Natural killer cell treated with Interleukin-12 subunit alpha and Interleukin-12 subunit beta and Interleukin-15 and Interleukin-18, amount 100 ng/mL, for 72 hours (primary cell): ENCODE results near the gene CCDC7. TPM values are rescaled to one million over a fixed set of nuclear protein-coding genes. Genes with fewer than 3 reads are reported as not detected.
"Not testable (repeated sequence)": the region's sequence is repeated elsewhere in the genome, so short reads cannot be mapped to it uniquely, and the experiment has no call there.

Source experiments
- ATAC-seq, 2 donors: fragments of 150-1000 bp; cut with Tn5 transposase in 1 of 2; sonication (Bioruptor Pico), chemical (Tn5 transposase) in 1 of 2; 2 replicates each; pipeline ENCODE4 v1.10.0; 2021
- DNase-seq: peaks from one replicate; pipeline ENCODE4 v3.0.0; 2022; ENCODE audit warnings: low spot score
- H3K27ac Mint-ChIP-seq, 2 donors: 1 replicate in 1 of 2; 2 replicates in 1 of 2; pipeline ENCODE4 v1.8.0; 2022; ENCODE audit warnings: mixed read lengths in 2 of 2, mild to moderate bottlenecking in 1 of 2, moderate library complexity in 1 of 2
- H3K27me3 Mint-ChIP-seq, 2 donors: 1 replicate in 1 of 2; 2 replicates in 1 of 2; pipeline ENCODE4 v1.8.0; 2022; ENCODE audit warnings: mixed read lengths in 2 of 2
- H3K36me3 Mint-ChIP-seq: one replicate; pipeline ENCODE4 v1.8.0; 2022; ENCODE audit warnings: mixed read lengths
- H3K4me1 Mint-ChIP-seq, 2 donors: 1 replicate in 1 of 2; 2 replicates in 1 of 2; pipeline ENCODE4 v1.8.0; 2022; ENCODE audit warnings: low read depth in 2 of 2, mixed read lengths in 2 of 2, mild to moderate bottlenecking in 1 of 2
- H3K4me3 Mint-ChIP-seq: one replicate; pipeline ENCODE4 v1.8.0; 2022; ENCODE audit warnings: mixed read lengths
- H3K9me3 Mint-ChIP-seq: 2 replicates; pipeline ENCODE4 v1.8.0; 2022; ENCODE audit warnings: mixed read lengths
- total RNA-seq, 2 donors: library from RNA; stranded (reverse); gene quantifications; one replicate each; pipeline ENCODE4 v1.2.3, GENCODE V29; 2022

Gene CCDC7
- total RNA-seq, 2 donors from 2014 or later: 14.1 to 14.9 TPM

DNA sequence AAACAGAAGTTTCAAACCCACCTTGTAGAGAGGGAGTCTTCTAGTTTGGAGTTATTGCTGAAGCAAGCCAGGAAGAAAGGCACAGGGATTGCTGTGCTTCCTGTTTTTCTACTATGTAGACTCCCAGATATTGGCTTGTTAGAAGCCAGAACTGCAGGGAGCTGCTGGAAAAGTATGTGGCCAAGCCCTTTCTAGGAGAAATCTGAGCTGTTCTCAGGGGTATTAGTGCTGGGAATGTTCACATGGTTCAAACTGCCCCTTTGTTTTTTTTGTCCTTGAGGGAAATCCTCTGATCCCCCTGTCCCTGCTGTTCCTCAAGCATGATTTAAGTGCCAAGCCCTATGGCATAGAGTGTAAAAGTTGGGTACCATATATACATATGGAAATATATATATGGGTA lies 184.0 kb downstream of the CCDC7 start:
- DNase-seq (no peak), ATAC-seq (no peak)
- Mint-ChIP-seq H3K27me3 (no peaks in the 10 kb centered on the region), H3K36me3 (peaks cover 9% of the 10 kb centered on the region), H3K9me3 (no peaks in the 10 kb centered on the region), H3K27ac (no peak overlapping the region), H3K4me3 (no peak overlapping the region), H3K4me1 (no peaks in the 10 kb centered on the region)

DNA sequence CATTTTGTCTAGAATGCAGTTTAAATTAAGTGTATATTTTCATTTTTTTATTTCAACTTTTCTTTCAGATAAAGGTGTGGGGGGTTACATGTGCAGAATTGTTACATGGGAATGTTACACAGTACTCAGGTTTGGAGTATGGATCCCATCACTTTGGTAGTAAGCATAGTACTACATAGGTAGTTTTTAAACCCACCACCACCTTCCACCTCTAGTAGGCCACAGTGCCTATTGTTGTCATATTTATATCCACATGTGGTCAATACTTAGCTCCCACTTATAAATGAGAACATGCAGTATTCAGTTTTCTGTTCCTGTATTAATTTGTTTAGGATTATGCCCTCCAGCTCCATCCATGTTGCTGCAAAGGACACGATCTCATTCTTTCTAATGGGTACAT lies 200.6 kb downstream of the CCDC7 start:
- no peaks in the 10 kb centered on the region for H3K27me3 Mint-ChIP-seq
- no peaks in the 10 kb centered on the region for H3K9me3 Mint-ChIP-seq
- ATAC-seq (no peak), DNase-seq (no peak)
- H3K36me3 Mint-ChIP-seq: peaks cover 14% of the 10 kb centered on the region
- no peak overlapping the region for H3K27ac Mint-ChIP-seq
- H3K4me1 Mint-ChIP-seq: peaks cover 9 to 10% of the 10 kb centered on the region in 2 donors
- no peak overlapping the region for H3K4me3 Mint-ChIP-seq

- Mint-ChIP-seq H3K27ac (no peak overlapping the region), H3K4me3 (no peak overlapping the region), H3K36me3 (peaks cover 29% of the 10 kb centered on the region), H3K9me3 (peaks cover 7% of the 10 kb centered on the region), H3K4me1 (peaks cover 9 to 10% of the 10 kb centered on the region in 2 donors), H3K27me3 (no peaks in the 10 kb centered on the region)
- DNase-seq (no peak), ATAC-seq (peak; percentile 43 to 53)
Measured at GRCh38 chr10:32650246-32650655, 204.3 kb downstream of the CCDC7 start.

DNA sequence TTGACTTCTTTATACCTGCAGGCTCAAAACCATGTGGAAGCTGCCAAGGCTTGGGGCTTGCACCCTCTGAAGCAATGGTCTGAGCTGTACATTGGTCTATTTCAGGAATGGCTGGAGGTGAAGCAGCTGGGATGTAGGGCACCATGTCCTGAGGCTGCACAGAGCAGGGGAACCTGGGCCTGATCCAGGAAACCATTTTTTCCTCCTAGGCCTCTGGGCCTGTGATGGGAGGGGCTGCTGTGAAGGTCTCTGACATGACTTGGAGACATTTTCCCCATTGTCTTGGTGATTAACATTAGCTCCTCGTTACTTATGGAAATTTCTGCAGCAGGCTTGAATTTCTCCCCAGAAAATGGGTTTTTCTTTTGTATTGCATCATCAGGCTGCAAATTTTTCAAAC lies 211.5 kb downstream of the CCDC7 start:
- H3K4me3 Mint-ChIP-seq, H3K27me3 Mint-ChIP-seq, ATAC-seq, H3K4me1 Mint-ChIP-seq, DNase-seq, H3K27ac Mint-ChIP-seq: not testable (repeated sequence)
- H3K9me3 Mint-ChIP-seq: peaks cover 20% of the 10 kb centered on the region
- H3K36me3 Mint-ChIP-seq: peaks cover 51% of the 10 kb centered on the region

DNA sequence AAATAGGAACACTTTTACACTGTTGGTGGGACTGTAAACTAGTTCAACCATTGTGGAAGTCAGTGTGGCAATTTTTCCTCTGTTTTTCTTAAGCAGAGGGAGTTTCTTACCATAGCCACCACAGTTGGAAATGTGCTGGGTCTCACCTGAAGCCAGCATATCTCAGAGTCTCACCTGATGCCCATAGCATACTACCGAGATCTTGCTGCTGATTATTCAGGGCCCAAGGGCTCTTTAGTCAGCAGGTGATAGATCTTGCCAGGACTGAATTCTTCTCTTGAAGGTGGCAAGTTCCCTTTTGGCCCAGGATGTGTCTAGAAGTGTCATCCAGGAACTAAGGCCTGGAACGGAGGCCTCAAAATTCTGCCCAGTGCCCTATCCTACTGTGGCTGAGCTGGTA lies 215.4 kb downstream of the CCDC7 start:
- Mint-ChIP-seq H3K4me1 (no peaks in the 10 kb centered on the region), H3K27ac (no peak overlapping the region), H3K9me3 (peaks cover 9% of the 10 kb centered on the region), H3K4me3 (no peak overlapping the region), H3K36me3 (peaks cover 22% of the 10 kb centered on the region), H3K27me3 (no peaks in the 10 kb centered on the region)
- DNase-seq (no peak), ATAC-seq (no peak)

- DNase-seq (no peak), ATAC-seq (no peak)
- Mint-ChIP-seq H3K27me3 (no peaks in the 10 kb centered on the region), H3K36me3 (peaks cover 27% of the 10 kb centered on the region), H3K4me3 (no peak overlapping the region), H3K27ac (no peak overlapping the region), H3K4me1 (no peaks in the 10 kb centered on the region), H3K9me3 (peaks cover 10% of the 10 kb centered on the region)
Measured at GRCh38 chr10:32680803-32681557, 235.0 kb downstream of the CCDC7 start.

GRCh38 chr10:32684291-32684690 lies 238.4 kb downstream of the CCDC7 start:
- H3K27me3 Mint-ChIP-seq: no peaks in the 10 kb centered on the region
- no peaks in the 10 kb centered on the region for H3K4me1 Mint-ChIP-seq
- no peak overlapping the region for H3K4me3 Mint-ChIP-seq
- DNase-seq (no peak), ATAC-seq (peak in 1 of 2 donors; percentile 13)
- peaks cover 4% of the 10 kb centered on the region for H3K9me3 Mint-ChIP-seq
- no peak overlapping the region for H3K27ac Mint-ChIP-seq
- peaks cover 11% of the 10 kb centered on the region for H3K36me3 Mint-ChIP-seq

DNA sequence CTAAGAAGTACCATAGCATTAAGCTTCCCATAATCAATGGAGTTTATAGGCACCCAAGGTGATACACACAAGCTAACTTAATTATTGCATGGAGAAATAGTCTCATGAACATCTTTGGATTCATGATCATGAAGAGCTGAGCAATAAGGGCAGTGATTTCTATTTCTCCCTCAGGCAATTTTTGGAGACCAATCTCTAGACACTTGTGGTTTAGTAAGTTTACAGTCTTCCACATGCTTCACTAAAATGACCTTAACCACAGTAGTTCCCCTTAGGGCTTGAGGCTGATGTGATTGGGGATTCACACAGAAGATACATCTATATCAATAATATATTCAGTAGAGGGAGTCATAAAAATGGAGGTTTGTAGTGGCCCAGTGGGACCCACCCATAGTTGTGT lies 241.2 kb downstream of the CCDC7 start:
- H3K4me3 Mint-ChIP-seq: no peak overlapping the region
- no peaks in the 10 kb centered on the region for H3K4me1 Mint-ChIP-seq
- H3K27ac Mint-ChIP-seq: no peak overlapping the region
- H3K9me3 Mint-ChIP-seq: peaks cover 4% of the 10 kb centered on the region
- no peaks in the 10 kb centered on the region for H3K27me3 Mint-ChIP-seq
- peaks cover 11% of the 10 kb centered on the region for H3K36me3 Mint-ChIP-seq
- DNase-seq (no peak), ATAC-seq (no peak)

GRCh38 chr10:32687546-32687945 lies 241.6 kb downstream of the CCDC7 start:
- H3K27me3 Mint-ChIP-seq: no peaks in the 10 kb centered on the region
- no peak for DNase-seq
- peaks cover 2% of the 10 kb centered on the region for H3K9me3 Mint-ChIP-seq

GRCh38 chr10:32692174-32692573 lies 246.2 kb downstream of the CCDC7 start:
- Mint-ChIP-seq H3K9me3 (peaks cover 3% of the 10 kb centered on the region), H3K36me3 (peaks cover 5% of the 10 kb centered on the region), H3K4me1 (no peaks in the 10 kb centered on the region), H3K27ac (no peak overlapping the region), H3K27me3 (no peaks in the 10 kb centered on the region), H3K4me3 (no peak overlapping the region)
- DNase-seq (no peak), ATAC-seq (no peak)

More at GRCh38 chr10:32687546-32687945, 241.6 kb downstream of the CCDC7 start:
- no peak overlapping the region for H3K4me3 Mint-ChIP-seq
- no peak overlapping the region for H3K27ac Mint-ChIP-seq
- no peaks in the 10 kb centered on the region for H3K4me1 Mint-ChIP-seq
- peaks cover 8% of the 10 kb centered on the region for H3K36me3 Mint-ChIP-seq
- no peak for ATAC-seq

DNA sequence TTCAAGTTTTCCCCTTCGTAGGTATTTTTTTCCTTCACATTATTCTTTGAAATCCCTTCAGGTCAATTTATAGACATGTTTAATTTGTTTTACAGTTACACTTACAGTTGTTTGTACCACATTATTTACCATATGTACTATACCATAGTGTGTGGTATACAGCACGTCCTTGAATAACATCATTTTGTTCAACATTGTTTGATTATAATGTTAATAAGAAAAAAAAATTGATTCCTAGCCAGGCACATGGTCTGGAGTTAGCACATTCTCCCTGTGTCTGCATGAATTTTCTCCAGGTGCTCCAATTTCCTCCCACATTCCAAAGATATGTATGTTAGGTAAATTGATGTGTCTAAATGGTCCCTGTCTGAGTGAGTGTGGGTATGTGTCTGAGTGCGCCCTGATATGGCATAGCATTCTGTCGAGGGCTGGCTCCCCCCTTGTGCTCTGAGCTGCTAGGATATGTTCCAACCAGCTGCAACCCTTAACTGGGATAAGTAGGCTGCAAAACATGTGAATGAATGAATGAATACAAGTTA lies 247.6 kb downstream of the CCDC7 start:
- Mint-ChIP-seq H3K27me3 (no peaks in the 10 kb centered on the region), H3K36me3 (peaks cover 12% of the 10 kb centered on the region), H3K27ac (no peak overlapping the region), H3K9me3 (peaks cover 10% of the 10 kb centered on the region), H3K4me1 (no peaks in the 10 kb centered on the region), H3K4me3 (no peak overlapping the region)
- no peak for ATAC-seq
- DNase-seq: no peak

GRCh38 chr10:32699683-32700082 lies 253.7 kb downstream of the CCDC7 start:
- ATAC-seq, H3K27me3 Mint-ChIP-seq, H3K4me1 Mint-ChIP-seq, H3K27ac Mint-ChIP-seq, H3K4me3 Mint-ChIP-seq, DNase-seq: not testable (repeated sequence)
- peaks cover 39% of the 10 kb centered on the region for H3K36me3 Mint-ChIP-seq
- peaks cover 28% of the 10 kb centered on the region for H3K9me3 Mint-ChIP-seq

DNA sequence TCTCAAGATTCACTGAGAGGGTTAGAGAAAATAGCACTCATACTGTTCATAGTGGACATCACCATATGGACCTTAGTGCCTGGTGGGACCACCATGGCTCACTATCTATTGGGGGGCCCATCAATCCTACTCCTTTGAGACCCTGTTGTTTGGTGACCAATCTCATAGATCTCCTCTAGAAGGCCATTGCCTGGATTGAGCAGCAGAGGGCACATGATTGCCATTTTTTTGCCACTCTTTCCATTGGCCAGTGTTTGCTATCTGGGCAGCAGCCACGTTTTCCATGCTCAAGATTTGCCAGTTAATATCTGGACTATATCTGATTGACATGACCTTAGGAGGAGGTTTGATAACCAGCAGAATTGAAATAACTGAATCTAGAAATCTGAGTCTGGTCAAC lies 267.6 kb downstream of the CCDC7 start:
- H3K36me3 Mint-ChIP-seq: peaks cover 32% of the 10 kb centered on the region
- DNase-seq: no peak
- no peak overlapping the region for H3K27ac Mint-ChIP-seq
- peaks cover 19% of the 10 kb centered on the region for H3K9me3 Mint-ChIP-seq
- no peak overlapping the region for H3K4me3 Mint-ChIP-seq
- no peaks in the 10 kb centered on the region for H3K4me1 Mint-ChIP-seq
- no peaks in the 10 kb centered on the region for H3K27me3 Mint-ChIP-seq
- no peak for ATAC-seq

- H3K4me3 Mint-ChIP-seq: no peak overlapping the region
- H3K9me3 Mint-ChIP-seq: no peaks in the 10 kb centered on the region
- no peak for DNase-seq
- H3K27ac Mint-ChIP-seq: no peak overlapping the region
- no peaks in the 10 kb centered on the region for H3K27me3 Mint-ChIP-seq
- H3K4me1 Mint-ChIP-seq: no peaks in the 10 kb centered on the region
- no peak for ATAC-seq
- H3K36me3 Mint-ChIP-seq: no peaks in the 10 kb centered on the region
Measured at GRCh38 chr10:32731527-32731926, 285.6 kb downstream of the CCDC7 start.
